Neuronal stem cell (in vitro differentiated cells): ENCODE measurements around the gene LIG4.

ENCODE experiments used
- DNase-seq: peaks from one replicate; pipeline ENCODE4 v3.0.0-alpha.2; 2013; ENCODE audit warnings: low spot score
- H2AFZ ChIP-seq: one replicate; pipeline ENCODE4 v1.6.1; 2013; ENCODE audit warnings: mild to moderate bottlenecking, low read length, inconsistent platforms
- H2AK5ac ChIP-seq: 2 replicates; pipeline ENCODE4 v1.6.1; 2013; ENCODE audit warnings: low read depth, mild to moderate bottlenecking, inconsistent platforms, low read length, moderate library complexity, mixed read lengths
- H2BK120ac ChIP-seq: 2 replicates; pipeline ENCODE4 v1.6.1; 2013; ENCODE audit warnings: low read depth, mild to moderate bottlenecking, inconsistent platforms, low read length, moderate library complexity, mixed read lengths
- H2BK12ac ChIP-seq: one replicate; pipeline ENCODE4 v1.6.1; 2013; ENCODE audit warnings: low read length, inconsistent platforms
- H2BK15ac ChIP-seq: 2 replicates; pipeline ENCODE4 v1.6.1; 2013; ENCODE audit warnings: mild to moderate bottlenecking, low read length, inconsistent platforms, mixed read lengths
- H2BK5ac ChIP-seq: one replicate; pipeline ENCODE4 v1.6.1; 2013; ENCODE audit warnings: inconsistent platforms, mild to moderate bottlenecking, low read length, moderate library complexity
- H3K14ac ChIP-seq: one replicate; pipeline ENCODE4 v1.6.1; 2013; ENCODE audit warnings: low read length, inconsistent platforms
- H3K18ac ChIP-seq: 2 replicates; pipeline ENCODE4 v1.6.1; 2013; ENCODE audit warnings: low read length, inconsistent platforms
- H3K23ac ChIP-seq: 2 replicates; pipeline ENCODE4 v1.6.1; 2013; ENCODE audit warnings: low read depth, mild to moderate bottlenecking, mixed read lengths, low read length, inconsistent platforms; ENCODE audit not compliant: poor library complexity
- H3K27ac ChIP-seq: replicated peaks from 3 replicates; pipeline ENCODE4 v1.5.1; 2013; ENCODE audit warnings: low read length, inconsistent platforms
- H3K27me3 ChIP-seq, 3 experiments: 2 replicates each; pipeline ENCODE4 v1.6.1; 2013; ENCODE audit warnings: low read length in 3 of 3, mild to moderate bottlenecking in 2 of 3, inconsistent platforms in 1 of 3, low read depth in 1 of 3, mixed read lengths in 1 of 3, moderate library complexity in 1 of 3; ENCODE audit not compliant: control insufficient read depth in 3 of 3, insufficient read depth in 3 of 3
- H3K36me3 ChIP-seq, 2 donors: replicated peaks in 1 of 2; 2 replicates each; pipeline ENCODE4 v1.6.1; 2013; ENCODE audit warnings: low read length in 2 of 2; ENCODE audit not compliant: control insufficient read depth in 2 of 2, insufficient read depth in 2 of 2
- H3K4ac ChIP-seq: 2 replicates; pipeline ENCODE4 v1.6.1; 2013; ENCODE audit warnings: inconsistent platforms, mild to moderate bottlenecking, low read length, moderate library complexity
- H3K4me1 ChIP-seq, 2 donors: 1 replicate in 1 of 2; 2 replicates in 1 of 2; pipeline ENCODE4 v1.6.1; 2013; ENCODE audit warnings: low read length in 2 of 2, low read depth in 1 of 2; ENCODE audit not compliant: control insufficient read depth in 2 of 2, insufficient read depth in 1 of 2
- H3K4me2 ChIP-seq: one replicate; pipeline ENCODE4 v1.6.1; 2013; ENCODE audit warnings: mild to moderate bottlenecking, low read length, inconsistent platforms; ENCODE audit not compliant: insufficient read depth, poor library complexity, severe bottlenecking
- H3K4me3 ChIP-seq, 2 donors: 2 replicates each; pipeline ENCODE4 v1.5.1; 2013; ENCODE audit warnings: low read length in 2 of 2, mild to moderate bottlenecking in 2 of 2, inconsistent platforms in 1 of 2, moderate library complexity in 1 of 2
- H3K79me1 ChIP-seq: one replicate; pipeline ENCODE4 v1.6.1; 2013; ENCODE audit warnings: low read depth, mild to moderate bottlenecking, inconsistent platforms, low read length, moderate library complexity
- H3K9ac ChIP-seq: one replicate; pipeline ENCODE4 v1.6.1; 2013; ENCODE audit warnings: mild to moderate bottlenecking, low read depth, low read length, inconsistent platforms; ENCODE audit not compliant: poor library complexity
- H3K9me3 ChIP-seq, 2 donors: replicated peaks in 1 of 2; 2 replicates each; pipeline versions ENCODE3 to v1.6.1; 2013; ENCODE audit warnings: low read length in 2 of 2, mild to moderate bottlenecking in 2 of 2, inconsistent platforms in 1 of 2, low read depth in 1 of 2, mixed read lengths in 1 of 2, moderate library complexity in 1 of 2; ENCODE audit not compliant: control insufficient read depth in 2 of 2, insufficient read depth in 1 of 2
- H4K8ac ChIP-seq: one replicate; pipeline ENCODE4 v1.6.1; 2013; ENCODE audit warnings: low read depth, mild to moderate bottlenecking, inconsistent platforms, low read length, moderate library complexity
- H4K91ac ChIP-seq: one replicate; pipeline ENCODE4 v1.6.1; 2013; ENCODE audit warnings: low read length, low read depth, mild to moderate bottlenecking, inconsistent platforms; ENCODE audit not compliant: poor library complexity
- WGBS, 2 donors: extraction: QIAGEN DNeasy Blood & Tissue Kit; methylation state at CpG; one replicate each; pipeline ENCODE4 v1.1.7; 2013; ENCODE audit warnings: missing lambda C conversion rate in 2 of 2, mixed read lengths in 1 of 2; ENCODE audit not compliant: insufficient read length in 2 of 2, insufficient replicate concordance in 1 of 2; ENCODE audit errors: extremely low coverage in 2 of 2; 5-methylcytosine and 5-hydroxymethylcytosine counted together

LIG4 gene

GRCh38 chr13:108230377-108230776, 15.0 kb upstream of the LIG4 start:
- no peak overlapping the region for H3K4ac ChIP-seq
- no peak overlapping the region for H3K23ac ChIP-seq
- H2BK5ac ChIP-seq, result no peak overlapping the region
- H4K8ac ChIP-seq, result no peak overlapping the region
- H3K9ac ChIP-seq, result no peak overlapping the region
- H2AFZ ChIP-seq, result no peak overlapping the region
- H2BK12ac ChIP-seq, result no peak overlapping the region
- DNase-seq, result no peak
- no peak overlapping the region for H2AK5ac ChIP-seq
- H3K36me3 ChIP-seq, result peaks cover 0 to 16% of the 10 kb centered on the region in 2 donors
- H3K4me3 ChIP-seq, result no peak overlapping the region
- no peak overlapping the region for H4K91ac ChIP-seq
- no peak overlapping the region for H3K4me2 ChIP-seq
- H3K27ac ChIP-seq, result no peak overlapping the region
- no peak overlapping the region for H3K14ac ChIP-seq
- no peaks in the 10 kb centered on the region for H3K27me3 ChIP-seq
- H3K9me3 ChIP-seq, result no peaks in the 10 kb centered on the region
- no peak overlapping the region for H3K18ac ChIP-seq
- H3K4me1 ChIP-seq, result peaks cover 3 to 9% of the 10 kb centered on the region in 2 donors
- H2BK120ac ChIP-seq, result no peak overlapping the region
- no peak overlapping the region for H2BK15ac ChIP-seq
- H3K79me1 ChIP-seq, result no peaks in the 10 kb centered on the region

GRCh38 chr13:108227651-108228272, 12.4 kb upstream of the LIG4 start:
- H2BK120ac ChIP-seq, result no peak overlapping the region
- DNase-seq, result no peak
- no peak overlapping the region for H3K27ac ChIP-seq

GRCh38 chr13:108226184-108226583, 10.8 kb upstream of the LIG4 start:
- Histone ChIP-seq H3K27me3 (no peaks in the 10 kb centered on the region), H2BK12ac (no peak overlapping the region), H3K9me3 (no peaks in the 10 kb centered on the region), H2BK15ac (no peak overlapping the region), H2AK5ac (no peak overlapping the region), H3K79me1 (no peaks in the 10 kb centered on the region), H3K9ac (no peak overlapping the region), H4K91ac (no peak overlapping the region), H3K4ac (no peak overlapping the region), H4K8ac (no peak overlapping the region), H3K14ac (no peak overlapping the region), H3K36me3 (peaks cover 0 to 16% of the 10 kb centered on the region in 2 donors), H3K27ac (no peak overlapping the region), H2BK120ac (no peak overlapping the region), H3K4me1 (peaks cover 3 to 9% of the 10 kb centered on the region in 2 donors), H3K18ac (no peak overlapping the region), H3K4me3 (no peak overlapping the region), H2BK5ac (no peak overlapping the region), H3K23ac (no peak overlapping the region), H3K4me2 (no peak overlapping the region), H2AFZ (no peak overlapping the region)
- DNase-seq, result no peak
- no CpG with 5 or more reads among the region's 1 CpG for WGBS, 2 donors

More at GRCh38 chr13:108227651-108228272, 12.4 kb upstream of the LIG4 start:
- Histone ChIP-seq H3K4me2 (no peak overlapping the region), H2BK12ac (no peak overlapping the region), H3K9me3 (no peaks in the 10 kb centered on the region), H3K14ac (no peak overlapping the region), H2AFZ (no peak overlapping the region), H3K9ac (no peak overlapping the region), H2AK5ac (no peak overlapping the region), H3K4ac (no peak overlapping the region), H4K91ac (no peak overlapping the region), H2BK15ac (no peak overlapping the region), H3K23ac (no peak overlapping the region), H3K4me3 (no peak overlapping the region), H3K79me1 (no peaks in the 10 kb centered on the region), H3K18ac (no peak overlapping the region), H3K36me3 (peaks cover 0 to 16% of the 10 kb centered on the region in 2 donors), H3K4me1 (peaks cover 3 to 9% of the 10 kb centered on the region in 2 donors), H3K27me3 (no peaks in the 10 kb centered on the region), H2BK5ac (no peak overlapping the region), H4K8ac (no peak overlapping the region)
- WGBS, 2 donors, result no CpG with 5 or more reads among the region's 1 CpG

GRCh38 chr13:108225440-108225839, 10.1 kb upstream of the LIG4 start:
- no peak overlapping the region for H2BK15ac ChIP-seq
- peaks cover 0 to 15% of the 10 kb centered on the region in 2 donors for H3K36me3 ChIP-seq
- no peak overlapping the region for H3K4me2 ChIP-seq
- H2AFZ ChIP-seq, result no peak overlapping the region
- no CpG with 5 or more reads among the region's 1 CpG for WGBS, 2 donors
- H2BK5ac ChIP-seq, result no peak overlapping the region
- H3K4me1 ChIP-seq, result peaks cover 3 to 9% of the 10 kb centered on the region in 2 donors
- no peaks in the 10 kb centered on the region for H3K79me1 ChIP-seq
- no peak overlapping the region for H3K23ac ChIP-seq
- H3K18ac ChIP-seq, result no peak overlapping the region
- no peak overlapping the region for H4K8ac ChIP-seq
- no peak overlapping the region for H3K4me3 ChIP-seq
- H3K9ac ChIP-seq, result no peak overlapping the region
- H2AK5ac ChIP-seq, result no peak overlapping the region
- H4K91ac ChIP-seq, result no peak overlapping the region
- H3K14ac ChIP-seq, result no peak overlapping the region
- H2BK12ac ChIP-seq, result no peak overlapping the region
- no peak overlapping the region for H3K27ac ChIP-seq
- H3K27me3 ChIP-seq, result no peaks in the 10 kb centered on the region
- no peak overlapping the region for H2BK120ac ChIP-seq
- no peaks in the 10 kb centered on the region for H3K9me3 ChIP-seq
- DNase-seq, result no peak
- H3K4ac ChIP-seq, result no peak overlapping the region
